Effector memory CD4-positive, alpha-beta T cell (primary cell): ENCODE measurements around the gene LGALS13.
"Not testable (repeated sequence)": the region's sequence is repeated elsewhere in the genome, so short reads cannot be mapped to it uniquely, and the experiment has no call there.

Experiments
- DNase-seq, 3 donors: peaks; one replicate each; pipeline ENCODE4 v3.0.0-alpha.2; 2020
- H3K27ac ChIP-seq: 2 replicates; pipeline ENCODE4 v1.7.0; 2013; ENCODE audit warnings: mild to moderate bottlenecking, low read length, moderate library complexity; ENCODE audit not compliant: insufficient read depth, poor library complexity, severe bottlenecking
- H3K27me3 ChIP-seq: replicated peaks from 2 replicates; pipeline ENCODE4 v1.7.0; 2013; ENCODE audit warnings: mild to moderate bottlenecking, low read length; ENCODE audit not compliant: insufficient read depth, control insufficient read depth, poor library complexity, severe bottlenecking
- H3K36me3 ChIP-seq: 2 replicates; pipeline ENCODE4 v1.7.0; 2013; ENCODE audit warnings: mild to moderate bottlenecking, low read length, moderate library complexity; ENCODE audit not compliant: control insufficient read depth, insufficient read depth
- H3K4me1 ChIP-seq: 2 replicates; pipeline ENCODE4 v1.7.0; 2013; ENCODE audit warnings: low read length, mild to moderate bottlenecking; ENCODE audit not compliant: control insufficient read depth, insufficient read depth, poor library complexity, severe bottlenecking
- H3K4me3 ChIP-seq: 2 replicates; pipeline ENCODE4 v1.7.0; 2013; ENCODE audit warnings: low read length, low read depth, mild to moderate bottlenecking; ENCODE audit not compliant: insufficient read depth, poor library complexity, severe bottlenecking
- H3K9me3 ChIP-seq: 2 replicates; pipeline ENCODE4 v1.7.0; 2013; ENCODE audit warnings: mild to moderate bottlenecking, low read length, moderate library complexity; ENCODE audit not compliant: control insufficient read depth

Gene LGALS13

DNA sequence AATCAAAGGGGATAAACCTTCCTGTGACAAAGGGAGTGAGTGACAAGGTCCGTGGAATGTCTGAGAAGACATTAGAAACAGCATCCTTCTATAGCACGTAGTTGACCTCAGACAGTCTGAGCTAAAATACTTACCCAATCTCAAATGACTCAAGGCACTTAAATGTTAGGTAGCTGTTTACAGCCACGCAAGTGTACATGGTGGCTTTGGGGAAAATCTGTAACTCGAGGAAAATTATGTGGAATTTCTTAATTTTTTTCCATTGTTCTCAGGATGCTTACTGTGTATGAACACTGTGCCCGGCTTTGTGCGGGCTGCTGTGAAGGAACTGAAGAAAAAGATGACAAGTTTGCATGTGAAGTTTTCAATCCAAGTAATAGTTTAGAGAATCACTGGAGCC is 5.2 kb downstream of the LGALS13 start:
- Histone ChIP-seq H3K27ac (no peak overlapping the region), H3K4me3 (no peak overlapping the region), H3K4me1 (no peaks in the 10 kb centered on the region), H3K9me3 (no peaks in the 10 kb centered on the region), H3K27me3 (no peaks in the 10 kb centered on the region), H3K36me3 (no peaks in the 10 kb centered on the region)
- DNase-seq: no peak

DNA sequence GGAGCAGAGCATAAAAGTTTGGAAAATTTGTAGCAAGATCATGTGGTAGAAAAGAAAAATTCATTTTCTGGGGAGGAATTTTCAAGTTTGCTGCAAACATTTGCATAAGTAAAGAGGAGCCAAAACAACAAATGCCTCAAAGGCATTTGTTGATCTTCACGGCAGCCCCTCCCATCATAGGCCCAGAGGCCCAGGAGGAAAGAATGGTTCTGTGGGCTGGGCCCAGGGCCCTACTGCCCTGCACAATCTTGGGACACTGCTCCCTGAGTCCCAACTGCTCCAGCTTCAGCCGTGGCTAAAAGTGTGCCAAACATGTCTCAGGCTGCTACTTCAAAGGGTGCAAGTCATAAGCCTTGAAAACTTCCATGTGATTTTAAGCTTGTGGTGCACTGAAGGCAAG is 11.3 kb downstream of the LGALS13 start:
- H3K9me3 ChIP-seq: no peaks in the 10 kb centered on the region
- H3K27me3 ChIP-seq: no peaks in the 10 kb centered on the region
- no peaks in the 10 kb centered on the region for H3K36me3 ChIP-seq
- H3K4me1 ChIP-seq: no peaks in the 10 kb centered on the region
- H3K4me3 ChIP-seq: no peak overlapping the region
- no peak overlapping the region for H3K27ac ChIP-seq
- DNase-seq: no peak

DNA sequence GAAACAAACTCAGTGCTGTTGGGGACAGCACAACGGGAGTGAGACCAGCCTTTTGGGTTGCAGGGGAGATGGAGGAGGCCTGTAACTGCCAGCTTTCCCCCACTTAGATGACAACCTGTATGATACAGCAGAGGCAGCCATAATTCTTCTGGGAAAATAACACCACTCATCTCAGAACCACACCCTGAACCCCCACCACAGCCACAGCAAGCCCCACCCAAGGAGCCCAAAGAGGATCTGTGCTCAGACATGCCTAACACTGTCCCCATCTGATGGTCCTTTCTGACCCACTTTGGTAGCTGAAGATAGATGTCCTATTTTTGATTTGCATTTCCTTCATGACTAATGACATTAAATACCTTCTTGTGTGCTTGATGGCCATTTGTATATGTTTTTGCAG is 15.4 kb downstream of the LGALS13 start:
- Histone ChIP-seq H3K4me3 (no peak overlapping the region), H3K4me1 (no peaks in the 10 kb centered on the region), H3K9me3 (no peaks in the 10 kb centered on the region), H3K27ac (no peak overlapping the region), H3K27me3 (no peaks in the 10 kb centered on the region), H3K36me3 (no peaks in the 10 kb centered on the region)
- no peak for DNase-seq

DNA sequence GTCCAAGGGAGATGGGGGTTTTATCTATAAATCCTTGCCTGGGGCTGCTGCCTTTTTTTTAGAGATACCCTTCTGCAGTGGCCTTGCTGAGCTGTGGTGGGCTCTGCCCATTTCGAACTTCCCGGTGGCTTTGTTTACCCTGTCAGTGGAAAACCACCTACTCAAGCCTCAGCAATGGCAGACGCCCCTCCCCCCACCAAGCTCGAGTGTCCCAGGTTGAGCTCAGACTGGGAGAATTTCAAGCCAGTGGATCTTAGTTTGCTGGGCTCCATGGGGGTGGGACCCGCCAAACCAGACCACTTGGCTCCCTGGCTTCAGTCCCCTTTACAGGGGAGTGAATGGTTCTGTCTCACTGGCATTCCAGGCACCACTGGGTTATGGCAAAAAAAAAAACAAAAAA is 21.6 kb downstream of the LGALS13 start:
- Histone ChIP-seq H3K27me3 (peaks cover 3% of the 10 kb centered on the region), H3K9me3 (no peaks in the 10 kb centered on the region), H3K27ac (no peak overlapping the region), H3K36me3 (no peaks in the 10 kb centered on the region), H3K4me1 (no peaks in the 10 kb centered on the region), H3K4me3 (no peak overlapping the region)
- DNase-seq: no peak

DNA sequence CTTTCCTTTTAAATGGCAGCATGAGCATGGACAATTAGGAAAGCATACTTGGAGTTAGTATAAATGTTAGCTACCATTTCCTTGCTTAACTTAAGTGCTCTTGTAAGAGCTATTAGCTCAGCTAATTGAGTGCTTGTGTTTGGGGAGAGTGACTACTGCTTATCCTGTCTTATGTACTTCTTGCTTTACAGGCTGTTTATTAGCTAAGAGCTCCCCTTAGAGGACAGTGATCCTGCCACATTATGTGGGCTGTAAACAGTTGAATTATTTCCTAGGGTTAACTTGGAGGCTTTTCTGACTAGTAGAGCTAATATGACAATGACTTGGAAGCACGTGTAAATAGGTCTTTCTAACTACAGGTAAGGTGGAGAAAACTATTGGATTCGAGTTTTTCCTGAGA is 25.3 kb downstream of the LGALS13 start:
- H3K9me3 ChIP-seq, H3K4me3 ChIP-seq, H3K27ac ChIP-seq, H3K36me3 ChIP-seq, DNase-seq, H3K4me1 ChIP-seq, H3K27me3 ChIP-seq: not testable (repeated sequence)

DNA sequence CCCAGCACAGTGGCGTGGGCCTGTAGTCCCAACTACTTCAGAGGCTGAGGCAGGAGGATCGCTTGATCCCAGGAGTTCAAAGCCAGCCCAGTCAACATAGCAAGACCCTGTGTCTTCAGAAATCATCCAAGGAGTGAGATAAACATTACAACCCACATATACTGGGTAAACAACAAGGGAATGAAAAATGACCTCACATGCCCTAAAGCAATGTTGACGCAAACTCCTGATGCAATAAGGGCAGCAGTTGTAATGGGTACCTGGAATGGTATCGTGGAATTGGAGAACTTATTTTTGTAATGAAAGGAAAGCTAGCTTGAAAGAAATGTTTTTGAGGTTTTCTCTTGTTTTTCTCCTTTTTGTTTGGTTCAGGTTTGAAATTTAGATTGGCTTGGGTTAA is 28.9 kb downstream of the LGALS13 start:
- Histone ChIP-seq H3K27me3 (no peaks in the 10 kb centered on the region), H3K9me3 (no peaks in the 10 kb centered on the region), H3K4me3 (no peak overlapping the region), H3K36me3 (no peaks in the 10 kb centered on the region), H3K4me1 (no peaks in the 10 kb centered on the region), H3K27ac (no peak overlapping the region)
- no peak for DNase-seq

DNA sequence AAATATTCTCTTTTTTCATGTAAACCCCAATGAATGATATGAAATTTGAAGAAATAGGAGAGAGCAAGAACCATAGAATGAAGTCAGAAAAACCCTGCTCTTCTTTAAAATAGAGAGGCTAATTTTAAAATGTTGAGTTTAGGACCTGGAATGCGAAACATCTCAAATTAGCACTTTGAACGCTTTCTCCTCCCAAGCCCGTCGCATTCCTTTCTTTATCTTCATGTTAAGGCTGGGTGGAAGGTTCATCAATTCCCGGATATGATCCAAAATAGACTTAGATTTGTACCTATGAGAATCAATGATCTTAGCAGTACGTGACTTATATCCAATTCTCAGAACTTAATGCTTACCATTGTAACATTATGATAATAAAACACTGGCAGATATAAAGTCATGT is 29.3 kb downstream of the LGALS13 start:
- Histone ChIP-seq H3K27me3 (no peaks in the 10 kb centered on the region), H3K4me3 (no peak overlapping the region), H3K27ac (no peak overlapping the region), H3K4me1 (no peaks in the 10 kb centered on the region), H3K9me3 (no peaks in the 10 kb centered on the region), H3K36me3 (no peaks in the 10 kb centered on the region)
- DNase-seq: no peak

DNA sequence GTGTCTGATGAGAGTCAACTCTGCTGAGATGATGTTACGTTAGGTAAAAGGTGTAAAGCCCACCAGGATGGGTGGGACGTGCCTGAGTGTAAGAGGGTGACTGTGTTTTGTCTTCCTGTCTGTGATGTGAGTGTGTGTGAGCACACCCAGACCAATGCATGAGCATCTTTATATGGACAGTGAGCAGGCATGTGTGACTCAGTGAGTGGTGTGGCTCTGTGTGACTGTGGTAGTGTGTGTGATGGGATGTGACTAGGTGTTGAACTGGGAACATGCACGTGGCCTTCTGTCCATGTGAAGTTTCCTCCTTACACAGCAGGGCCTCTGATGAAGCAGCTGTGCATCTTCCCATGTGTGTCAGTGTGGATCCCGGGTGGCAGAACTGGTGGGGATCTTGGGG is 35.6 kb downstream of the LGALS13 start:
- Histone ChIP-seq H3K27ac (no peak overlapping the region), H3K27me3 (no peaks in the 10 kb centered on the region), H3K36me3 (no peaks in the 10 kb centered on the region), H3K9me3 (no peaks in the 10 kb centered on the region), H3K4me1 (no peaks in the 10 kb centered on the region), H3K4me3 (no peak overlapping the region)
- no peak for DNase-seq

DNA sequence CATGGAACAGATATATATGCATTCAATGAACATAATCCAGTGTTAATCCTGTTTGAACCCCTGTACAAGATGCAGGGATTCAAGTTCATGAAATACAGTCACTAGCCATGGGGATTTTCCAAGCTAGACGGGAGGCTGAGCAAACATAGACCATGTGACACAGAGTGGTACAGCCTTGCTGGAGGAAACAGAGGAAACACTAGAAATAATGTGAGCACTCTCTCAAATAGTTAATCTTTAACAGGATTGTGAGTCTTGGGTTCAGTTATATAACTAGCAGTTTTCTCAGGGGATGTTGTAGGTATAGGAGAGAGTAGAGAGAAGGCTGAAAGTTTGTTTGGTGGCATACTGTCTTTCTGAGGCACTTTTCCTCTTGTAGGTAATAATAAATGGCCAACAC is 39.4 kb downstream of the LGALS13 start:
- Histone ChIP-seq H3K9me3 (no peaks in the 10 kb centered on the region), H3K4me1 (no peaks in the 10 kb centered on the region), H3K27ac (no peak overlapping the region), H3K4me3 (no peak overlapping the region), H3K36me3 (no peaks in the 10 kb centered on the region), H3K27me3 (no peaks in the 10 kb centered on the region)
- no peak for DNase-seq

DNA sequence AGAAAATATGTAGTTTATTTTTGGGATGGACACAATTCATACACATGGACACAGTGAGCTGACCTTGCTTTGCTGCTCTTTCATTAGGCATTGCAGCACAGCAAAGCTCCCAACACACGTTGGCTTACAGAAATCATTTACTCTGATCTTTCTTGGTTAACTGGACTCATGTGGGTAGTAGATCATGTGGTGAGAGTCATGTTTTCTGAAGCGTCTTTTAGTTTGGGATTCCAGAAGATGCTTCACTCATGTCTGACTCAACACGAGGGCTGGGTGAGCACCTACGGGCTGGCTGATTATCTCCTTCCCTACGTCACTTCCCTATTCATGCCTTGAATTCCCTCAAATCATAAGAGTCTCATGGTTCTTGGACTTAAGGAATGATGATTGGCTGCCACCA is 41.3 kb downstream of the LGALS13 start:
- Histone ChIP-seq H3K27ac (no peak overlapping the region), H3K4me3 (no peak overlapping the region), H3K27me3 (no peaks in the 10 kb centered on the region), H3K36me3 (no peaks in the 10 kb centered on the region), H3K4me1 (no peaks in the 10 kb centered on the region), H3K9me3 (no peaks in the 10 kb centered on the region)
- no peak for DNase-seq

DNA sequence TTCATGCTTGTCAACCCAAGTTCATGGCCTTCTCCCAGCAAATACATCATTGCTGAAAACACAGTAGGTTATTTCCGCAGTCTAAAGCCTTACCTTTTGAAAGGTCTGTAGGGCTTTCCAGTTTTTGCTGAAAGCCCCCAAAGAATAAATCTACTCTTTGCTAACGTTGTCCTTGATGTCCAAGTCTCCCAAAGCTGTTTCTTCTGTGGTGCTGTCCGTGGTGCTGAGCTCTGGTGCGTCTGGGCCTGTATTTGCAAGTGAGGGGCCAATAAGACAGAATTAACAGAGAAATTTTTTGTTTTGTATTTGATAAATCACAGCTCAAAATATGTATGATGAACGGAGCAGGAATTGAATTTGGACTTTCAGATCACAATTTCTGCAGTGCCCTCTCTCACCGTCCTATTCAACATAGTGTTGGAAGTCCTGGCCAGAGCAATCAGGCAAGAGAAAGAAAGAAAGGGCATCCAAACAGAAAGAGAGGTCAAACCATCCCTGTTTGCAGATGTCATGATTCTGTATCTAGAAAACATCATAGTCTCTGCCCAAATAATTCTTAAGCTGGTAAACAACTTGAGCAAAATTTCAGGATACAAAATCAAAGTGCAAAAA is 43.6 kb downstream of the LGALS13 start:
- H3K27ac ChIP-seq: no peak overlapping the region
- H3K27me3 ChIP-seq: no peaks in the 10 kb centered on the region
- no peaks in the 10 kb centered on the region for H3K36me3 ChIP-seq
- H3K4me1 ChIP-seq: no peaks in the 10 kb centered on the region
- H3K9me3 ChIP-seq: no peaks in the 10 kb centered on the region
- no peak overlapping the region for H3K4me3 ChIP-seq
- DNase-seq: no peak
